HCT116 (cell line): ENCODE results near the gene PDCD5. TPM values are rescaled to one million over a fixed set of nuclear protein-coding genes. Genes with fewer than 3 reads are reported as not detected.

Experiments used
- ATAC-seq: fragments of 200-7000 bp; cut with Tn5 transposase; 2 replicates; pipeline ENCODE4 v1.9.1; 2020; ENCODE audit warnings: mild to moderate bottlenecking, moderate library complexity
- BruUV-seq: library from RNA; stranded (reverse); fragments of 400-500 nt; replicated peaks from 2 replicates; lab custom pipeline; 2021; lab: Mats Ljungman, UMichigan
- CTCF ChIA-PET: fragments of 300-600 bp; sonication (Branson Sonifier 250); formaldehyde crosslinking; loops from one replicate; lab custom pipeline; 2021; ENCODE audit warnings: antibody characterized with exemption; lab: Charles Lee
- POLR2A ChIA-PET: fragments of 300-600, 350-600 bp; sonication (Branson Sonifier 250); formaldehyde crosslinking; loops from one replicate; lab custom pipeline; 2021; ENCODE audit warnings: antibody characterized with exemption; lab: Charles Lee
- RAD21 ChIA-PET, 2 experiments: fragments of 300-600 bp; sonication (Branson Sonifier 250); formaldehyde crosslinking; loops; one replicate each; lab custom pipeline; 2023; ENCODE audit warnings: low total read pairs in 2 of 2; ENCODE audit not compliant: uncharacterized antibody in 2 of 2, unreplicated experiment in 2 of 2, low non-redundant PET in 1 of 2; lab: Charles Lee
- DNase-seq: peaks from one replicate; pipeline ENCODE4 v3.0.0-alpha.2; 2010; ENCODE audit warnings: low read depth, low spot score
- H2AFZ ChIP-seq: fragments of 200-600 bp; shearing (Covaris generic), sonication (generic); 2 replicates; pipeline ENCODE4 v1.6.1; 2017; ENCODE audit warnings: low read depth, mixed run types, mixed read lengths, antibody characterized with exemption, low read length; ENCODE audit not compliant: poor library complexity, severe bottlenecking
- H3K27ac ChIP-seq: 2 replicates; pipeline ENCODE4 v1.5.1; 2012; ENCODE audit warnings: low read depth, low read length
- H3K27me3 ChIP-seq: fragments of 200-600 bp; sonication (generic); 2 replicates; pipeline ENCODE4 v1.6.1; 2016; ENCODE audit warnings: mixed run types, low read length, mixed read lengths; ENCODE audit not compliant: insufficient read depth
- H3K36me3 ChIP-seq, 2 experiments: fragments of 200-500 bp in 1 of 2; fragments of 200-600 bp in 1 of 2; sonication (Bioruptor generic) in 1 of 2; sonication (generic) in 1 of 2; 2 replicates each; pipeline versions ENCODE4 v1.5.1 to v1.6.1; 2014 to 2016; ENCODE audit warnings: low read length in 2 of 2, inconsistent platforms in 1 of 2, mixed read lengths in 1 of 2, mixed run types in 1 of 2; ENCODE audit not compliant: insufficient read depth in 2 of 2, control insufficient read depth in 1 of 2
- H3K4me1 ChIP-seq, 2 experiments: fragments of 200-600 bp in 1 of 2; sonication (generic) in 1 of 2; 2 replicates each; pipeline versions ENCODE4 v1.5.1 to v1.6.1; 2012 to 2017; ENCODE audit warnings: low read length in 2 of 2, inconsistent platforms in 1 of 2, mild to moderate bottlenecking in 1 of 2, mixed read lengths in 1 of 2, mixed run types in 1 of 2, moderate library complexity in 1 of 2; ENCODE audit not compliant: insufficient read depth in 2 of 2, control insufficient read depth in 1 of 2
- H3K4me2 ChIP-seq: fragments of 200-600 bp; sonication (generic); 2 replicates; pipeline ENCODE4 v1.6.1; 2017; ENCODE audit warnings: mixed run types, low read length, mixed read lengths
- H3K4me3 ChIP-seq, 2 experiments: fragments of 200-600 bp in 1 of 2; sonication (generic) in 1 of 2; replicated peaks in 1 of 2; 2 replicates each; pipeline ENCODE4 v1.5.1; 2011 to 2016; ENCODE audit warnings: low read length in 2 of 2, control low read depth in 1 of 2, low read depth in 1 of 2, mild to moderate bottlenecking in 1 of 2, mixed read lengths in 1 of 2, mixed run types in 1 of 2
- H3K79me2 ChIP-seq: fragments of 200-600 bp; sonication (generic); 2 replicates; pipeline ENCODE4 v1.6.1; 2017; ENCODE audit warnings: mild to moderate bottlenecking, mixed run types, low read length, moderate library complexity, mixed read lengths; ENCODE audit not compliant: insufficient read depth
- H3K9ac ChIP-seq: fragments of 200-600 bp; sonication (generic); 2 replicates; pipeline ENCODE4 v1.6.1; 2016; ENCODE audit warnings: low read length, mixed read lengths
- H3K9me2 ChIP-seq: fragments of 200-600 bp; sonication (generic), shearing (Covaris generic); 2 replicates; pipeline ENCODE4 v1.6.1; 2017; ENCODE audit warnings: mixed run types, mild to moderate bottlenecking, moderate library complexity; ENCODE audit not compliant: insufficient read depth
- H3K9me3 ChIP-seq, 2 experiments: fragments of 200-500 bp in 1 of 2; fragments of 200-600 bp in 1 of 2; sonication (Bioruptor generic) in 1 of 2; sonication (generic) in 1 of 2; 2 replicates each; pipeline ENCODE4 v1.6.1; 2014 to 2017; ENCODE audit warnings: low read length in 2 of 2, mixed read lengths in 2 of 2, inconsistent platforms in 1 of 2, low read depth in 1 of 2, mild to moderate bottlenecking in 1 of 2, mixed run types in 1 of 2, moderate library complexity in 1 of 2; ENCODE audit not compliant: control insufficient read depth in 1 of 2, insufficient read depth in 1 of 2
- H4K20me1 ChIP-seq: fragments of 200-600 bp; sonication (generic), shearing (Covaris generic); 2 replicates; pipeline ENCODE4 v1.6.1; 2017; ENCODE audit warnings: mixed run types, mild to moderate bottlenecking, moderate library complexity; ENCODE audit not compliant: insufficient read depth
- CBX3 ChIP-seq: IDR thresholded peaks from 2 replicates; pipeline ENCODE4 v1.6.1; 2012; ENCODE audit warnings: low read depth
- CEBPB ChIP-seq: IDR thresholded peaks from 2 replicates; pipeline ENCODE4 v1.6.1; 2012; ENCODE audit warnings: low read depth
- EGR1 ChIP-seq: IDR thresholded peaks from 2 replicates; pipeline ENCODE4 v1.6.1; 2012; ENCODE audit warnings: low read depth
- ELF1 ChIP-seq: IDR thresholded peaks from 2 replicates; pipeline ENCODE4 v1.6.1; 2012; ENCODE audit warnings: low read depth, borderline replicate concordance
- EZH2 ChIP-seq: fragments of 200-600 bp; sonication (generic); IDR thresholded peaks from 2 replicates; pipeline ENCODE4 v1.6.1; 2017; ENCODE audit warnings: antibody characterized with exemption, mixed run types
- EZH2phosphoT487 ChIP-seq: fragments of 200-600 bp; IDR thresholded peaks from 2 replicates; pipeline ENCODE4 v1.6.1; 2018; ENCODE audit warnings: antibody characterized with exemption, borderline replicate concordance
- JUND ChIP-seq: IDR thresholded peaks from 2 replicates; pipeline ENCODE4 v1.6.1; 2012
- POLR2A ChIP-seq: IDR thresholded peaks from 2 replicates; pipeline ENCODE4 v1.7.0; 2011; ENCODE audit warnings: borderline replicate concordance; ENCODE audit not compliant: insufficient read depth, insufficient read length; ENCODE audit errors: extremely low read depth
- POLR2AphosphoS5 ChIP-seq: IDR thresholded peaks from 2 replicates; pipeline ENCODE4 v1.6.1; 2011; ENCODE audit warnings: mild to moderate bottlenecking, low read depth, low read length, moderate library complexity
- RAD21 ChIP-seq: IDR thresholded peaks from 2 replicates; pipeline ENCODE4 v1.6.1; 2012; ENCODE audit warnings: low read depth, mild to moderate bottlenecking
- SIN3A ChIP-seq: IDR thresholded peaks from 2 replicates; pipeline ENCODE4 v1.6.1; 2012; ENCODE audit warnings: low read depth
- SP1 ChIP-seq: IDR thresholded peaks from 2 replicates; pipeline ENCODE4 v1.6.1; 2012; ENCODE audit warnings: low read depth
- SRF ChIP-seq: IDR thresholded peaks from 2 replicates; pipeline ENCODE4 v1.6.1; 2012; ENCODE audit warnings: low read depth
- TCF7L2 ChIP-seq: IDR thresholded peaks from 2 replicates; pipeline ENCODE4 v1.7.0; 2011; ENCODE audit warnings: borderline replicate concordance, inconsistent platforms; ENCODE audit not compliant: insufficient read depth, insufficient read length; ENCODE audit errors: extremely low read depth
- YY1 ChIP-seq: IDR thresholded peaks from 2 replicates; pipeline ENCODE4 v1.6.1; 2011; ENCODE audit warnings: low read length, low read depth, moderate library complexity, mild to moderate bottlenecking; ENCODE audit not compliant: insufficient replicate concordance; ENCODE audit errors: extremely low read depth
- intact Hi-C: fragments of 100-400 bp; cut with micrococcal nuclease; formaldehyde crosslinking; loops from 2 replicates; pipeline ENCODE4 v1.10.0; 2022
- total RNA-seq: library from RNA; stranded (reverse); gene quantifications from one replicate; pipeline ENCODE4 v1.2.1, GENCODE V29; 2021; ENCODE audit not compliant: unreplicated experiment
- TF ChIP-seq, protein P1 (sequence below): IDR thresholded peaks from 2 replicates; pipeline ENCODE4 v1.6.1; 2012
- TF ChIP-seq, protein P2 (sequence below): IDR thresholded peaks from 2 replicates; pipeline ENCODE4 v1.6.1; 2012
- TF ChIP-seq, protein P3 (sequence below), 3 experiments: fragments of 200-600 bp in 1 of 3; sonication (generic) in 1 of 3; IDR thresholded peaks in 2 of 3; conservative IDR thresholded peaks in 1 of 3; 2 replicates each; pipeline ENCODE4 v1.5.1; 2012 to 2017; ENCODE audit warnings: low read depth in 2 of 3, low read length in 2 of 3, antibody characterized with exemption in 1 of 3, borderline replicate concordance in 1 of 3, control low read depth in 1 of 3, mild to moderate bottlenecking in 1 of 3, mixed read lengths in 1 of 3, mixed run types in 1 of 3, moderate library complexity in 1 of 3; ENCODE audit not compliant: insufficient read depth in 1 of 3
- TF ChIP-seq, protein P4 (sequence below): IDR thresholded peaks from 2 replicates; pipeline ENCODE4 v1.6.1; 2011; ENCODE audit warnings: mild to moderate bottlenecking, low read length, moderate library complexity; ENCODE audit not compliant: insufficient replicate concordance; ENCODE audit errors: extremely low read depth

The PDCD5 gene
- total RNA-seq, 1 experiment from 2014 or later = 143 TPM

DNA sequence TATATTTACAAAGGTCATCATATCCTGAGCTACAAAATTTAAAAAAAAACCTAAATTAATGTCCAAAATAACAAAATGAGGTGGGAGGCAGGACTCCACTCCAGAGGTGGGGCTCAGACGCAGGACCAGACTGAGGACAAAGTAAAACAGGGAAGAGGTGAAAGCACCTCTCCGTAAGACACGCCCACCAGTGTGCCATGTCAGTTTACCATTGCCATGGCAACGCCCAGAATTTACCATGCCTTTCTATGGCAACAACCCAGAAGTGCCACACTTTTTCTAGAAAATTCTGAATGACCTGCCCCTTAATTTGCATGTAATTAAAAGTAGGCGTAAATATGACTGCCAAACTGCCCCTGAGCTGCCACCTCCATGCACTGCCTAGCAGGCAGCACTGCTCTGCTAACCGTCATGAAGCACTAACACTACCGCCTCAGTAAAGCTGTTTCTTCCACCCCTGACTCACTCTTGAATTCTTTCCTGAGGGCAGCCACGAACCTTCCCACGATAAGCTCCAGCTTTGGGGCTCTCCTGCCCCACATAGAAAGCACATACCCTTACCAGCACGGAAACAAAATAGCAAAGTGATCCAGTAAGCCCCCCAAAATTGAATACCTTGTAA is 22.3 kb upstream of the PDCD5 start:
- Histone ChIP-seq H3K9ac (no peak overlapping the region), H3K4me2 (no peak overlapping the region)
- TF ChIP-seq EGR1 (no peak), EZH2 (no peak), TCF7L2 (no peak), JUND (no peak), SP1 (no peak), POLR2AphosphoS5 (no peak), SRF (no peak), YY1 (no peak), CEBPB (no peak), EZH2phosphoT487 (no peak), SIN3A (no peak), ELF1 (no peak), POLR2A (no peak), CBX3 (no peak), RAD21 (no peak)
- TF ChIP-seq, protein P1, sequence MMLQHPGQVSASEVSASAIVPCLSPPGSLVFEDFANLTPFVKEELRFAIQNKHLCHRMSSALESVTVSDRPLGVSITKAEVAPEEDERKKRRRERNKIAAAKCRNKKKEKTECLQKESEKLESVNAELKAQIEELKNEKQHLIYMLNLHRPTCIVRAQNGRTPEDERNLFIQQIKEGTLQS = no peak
- TF ChIP-seq, protein P2, sequence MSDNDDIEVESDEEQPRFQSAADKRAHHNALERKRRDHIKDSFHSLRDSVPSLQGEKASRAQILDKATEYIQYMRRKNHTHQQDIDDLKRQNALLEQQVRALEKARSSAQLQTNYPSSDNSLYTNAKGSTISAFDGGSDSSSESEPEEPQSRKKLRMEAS = no peak
- TF ChIP-seq, protein P3, sequence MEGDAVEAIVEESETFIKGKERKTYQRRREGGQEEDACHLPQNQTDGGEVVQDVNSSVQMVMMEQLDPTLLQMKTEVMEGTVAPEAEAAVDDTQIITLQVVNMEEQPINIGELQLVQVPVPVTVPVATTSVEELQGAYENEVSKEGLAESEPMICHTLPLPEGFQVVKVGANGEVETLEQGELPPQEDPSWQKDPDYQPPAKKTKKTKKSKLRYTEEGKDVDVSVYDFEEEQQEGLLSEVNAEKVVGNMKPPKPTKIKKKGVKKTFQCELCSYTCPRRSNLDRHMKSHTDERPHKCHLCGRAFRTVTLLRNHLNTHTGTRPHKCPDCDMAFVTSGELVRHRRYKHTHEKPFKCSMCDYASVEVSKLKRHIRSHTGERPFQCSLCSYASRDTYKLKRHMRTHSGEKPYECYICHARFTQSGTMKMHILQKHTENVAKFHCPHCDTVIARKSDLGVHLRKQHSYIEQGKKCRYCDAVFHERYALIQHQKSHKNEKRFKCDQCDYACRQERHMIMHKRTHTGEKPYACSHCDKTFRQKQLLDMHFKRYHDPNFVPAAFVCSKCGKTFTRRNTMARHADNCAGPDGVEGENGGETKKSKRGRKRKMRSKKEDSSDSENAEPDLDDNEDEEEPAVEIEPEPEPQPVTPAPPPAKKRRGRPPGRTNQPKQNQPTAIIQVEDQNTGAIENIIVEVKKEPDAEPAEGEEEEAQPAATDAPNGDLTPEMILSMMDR (IDR thresholded peaks at IDR 0.05 in 2 of 3, conservative IDR thresholded peaks at IDR 0.05 in 1 of 3; ENCODE audit: borderline replicate concordance in 1 of 3, insufficient read depth in 1 of 3, low read depth in 2 of 3, low read length in 2 of 3) = no peak
- TF ChIP-seq, protein P4, sequence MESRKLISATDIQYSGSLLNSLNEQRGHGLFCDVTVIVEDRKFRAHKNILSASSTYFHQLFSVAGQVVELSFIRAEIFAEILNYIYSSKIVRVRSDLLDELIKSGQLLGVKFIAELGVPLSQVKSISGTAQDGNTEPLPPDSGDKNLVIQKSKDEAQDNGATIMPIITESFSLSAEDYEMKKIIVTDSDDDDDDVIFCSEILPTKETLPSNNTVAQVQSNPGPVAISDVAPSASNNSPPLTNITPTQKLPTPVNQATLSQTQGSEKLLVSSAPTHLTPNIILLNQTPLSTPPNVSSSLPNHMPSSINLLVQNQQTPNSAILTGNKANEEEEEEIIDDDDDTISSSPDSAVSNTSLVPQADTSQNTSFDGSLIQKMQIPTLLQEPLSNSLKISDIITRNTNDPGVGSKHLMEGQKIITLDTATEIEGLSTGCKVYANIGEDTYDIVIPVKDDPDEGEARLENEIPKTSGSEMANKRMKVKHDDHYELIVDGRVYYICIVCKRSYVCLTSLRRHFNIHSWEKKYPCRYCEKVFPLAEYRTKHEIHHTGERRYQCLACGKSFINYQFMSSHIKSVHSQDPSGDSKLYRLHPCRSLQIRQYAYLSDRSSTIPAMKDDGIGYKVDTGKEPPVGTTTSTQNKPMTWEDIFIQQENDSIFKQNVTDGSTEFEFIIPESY = no peak
- TF ChIP-seq, all 23 proteins: peak for 0
- Histone ChIP-seq H3K9me3 (no peaks in the 10 kb centered on the region), H3K4me3 (no peak overlapping the region), H3K36me3 (no peaks in the 10 kb centered on the region), H3K9me2 (no peaks in the 10 kb centered on the region), H2AFZ (no peak overlapping the region), H3K27me3 (no peaks in the 10 kb centered on the region), H3K79me2 (no peaks in the 10 kb centered on the region), H3K27ac (no peak overlapping the region), H4K20me1 (no peaks in the 10 kb centered on the region), H3K4me1 (no peaks in the 10 kb centered on the region)
- POLR2A ChIA-PET = no interaction called here
- ATAC-seq (no peak), DNase-seq (no peak)
- CTCF ChIA-PET = no interaction called here
- intact Hi-C loops = no loop called here
- RAD21 ChIA-PET = no interaction called here
- BruUV-seq = no TSS peak
